IMR-90 (cell line): ENCODE measurements around the gene LGALS1. TPM values are rescaled to one million over a fixed set of nuclear protein-coding genes. Genes with fewer than 3 reads are reported as not detected.
A peak's percentile ranks its signal among the peaks of the same experiment; 100 is the strongest.

Experiments used
- ATAC-seq: fragments of 200-7000 bp; cut with Tn5 transposase; 2 replicates; pipeline ENCODE4 v1.9.1; 2020; ENCODE audit warnings: low read depth, mild to moderate bottlenecking, moderate library complexity
- BruUV-seq: library from RNA; stranded (reverse); fragments of 400-500 nt; replicated peaks from 2 replicates; lab custom pipeline; 2021; lab: Mats Ljungman, UMichigan
- CTCF ChIA-PET: fragments of 300-600 bp; formaldehyde crosslinking; extraction: SDS; loops from one replicate; lab custom pipeline; 2021; ENCODE audit warnings: antibody characterized with exemption; lab: Yijun Ruan, JAX
- POLR2A ChIA-PET: fragments of 300-600 bp; sonication (Branson Sonifier 250); formaldehyde crosslinking; loops from one replicate; lab custom pipeline; 2022; ENCODE audit warnings: antibody characterized with exemption; ENCODE audit not compliant: unreplicated experiment; lab: Charles Lee
- DNase-seq: peaks from one replicate; pipeline ENCODE4 v3.0.0; 2013
- H2AFZ ChIP-seq: replicated peaks from 2 replicates; pipeline ENCODE3; 2013; ENCODE audit warnings: low read length, mild to moderate bottlenecking; ENCODE audit not compliant: poor library complexity
- H2AK5ac ChIP-seq: 2 replicates; pipeline ENCODE4 v1.6.1; 2013; ENCODE audit warnings: low read depth, low read length, inconsistent platforms
- H2AK9ac ChIP-seq: replicated peaks from 2 replicates; pipeline ENCODE3; 2013; ENCODE audit warnings: mild to moderate bottlenecking, low read depth, low read length, moderate library complexity; ENCODE audit not compliant: poor library complexity
- H2BK120ac ChIP-seq: 2 replicates; pipeline ENCODE4 v1.6.1; 2013; ENCODE audit warnings: low read depth, low read length, inconsistent platforms
- H2BK15ac ChIP-seq: 3 replicates; pipeline ENCODE4 v1.6.1; 2013; ENCODE audit warnings: low read depth, low read length, inconsistent platforms
- H2BK20ac ChIP-seq: 2 replicates; pipeline ENCODE4 v1.6.1; 2013; ENCODE audit warnings: low read depth, mild to moderate bottlenecking, inconsistent platforms, low read length, moderate library complexity
- H2BK5ac ChIP-seq: 2 replicates; pipeline ENCODE4 v1.6.1; 2013; ENCODE audit warnings: mild to moderate bottlenecking, low read depth, low read length, inconsistent platforms; ENCODE audit not compliant: poor library complexity, severe bottlenecking
- H3K14ac ChIP-seq: replicated peaks from 2 replicates; pipeline ENCODE4 v1.6.1; 2013; ENCODE audit warnings: low read depth, low read length, inconsistent platforms
- H3K18ac ChIP-seq: 2 replicates; pipeline ENCODE4 v1.6.1; 2013; ENCODE audit warnings: low read depth, low read length, control low read depth
- H3K23ac ChIP-seq: 2 replicates; pipeline ENCODE4 v1.6.1; 2013; ENCODE audit warnings: low read depth, low read length, inconsistent platforms
- H3K27ac ChIP-seq: 2 replicates; pipeline ENCODE4 v1.5.1; 2013; ENCODE audit warnings: mild to moderate bottlenecking, control low read depth, low read length; ENCODE audit not compliant: insufficient read depth
- H3K27me3 ChIP-seq: 2 replicates; pipeline ENCODE4 v1.6.1; 2013; ENCODE audit warnings: low read length; ENCODE audit not compliant: control insufficient read depth, insufficient read depth
- H3K36me3 ChIP-seq: 2 replicates; pipeline ENCODE4 v1.6.1; 2013; ENCODE audit warnings: low read length, mixed read lengths; ENCODE audit not compliant: control insufficient read depth, insufficient read depth
- H3K4ac ChIP-seq: 2 replicates; pipeline ENCODE4 v1.6.1; 2013; ENCODE audit warnings: low read depth, low read length, inconsistent platforms
- H3K4me1 ChIP-seq: 2 replicates; pipeline ENCODE4 v1.6.1; 2013; ENCODE audit warnings: low read length, mixed read lengths; ENCODE audit not compliant: control insufficient read depth, insufficient read depth
- H3K4me2 ChIP-seq: 2 replicates; pipeline ENCODE4 v1.6.1; 2013; ENCODE audit warnings: low read depth, mild to moderate bottlenecking, control low read depth, low read length, moderate library complexity
- H3K4me3 ChIP-seq: 2 replicates; pipeline ENCODE4 v1.5.1; 2013; ENCODE audit warnings: low read depth, mild to moderate bottlenecking, control low read depth, low read length, moderate library complexity; ENCODE audit not compliant: insufficient read depth
- H3K56ac ChIP-seq: 2 replicates; pipeline ENCODE4 v1.6.1; 2013; ENCODE audit warnings: low read length, inconsistent platforms; ENCODE audit not compliant: insufficient read depth; ENCODE audit errors: extremely low read depth
- H3K79me1 ChIP-seq, 2 experiments: 2 replicates each; pipeline ENCODE4 v1.6.1; 2013; ENCODE audit warnings: low read length in 2 of 2, inconsistent platforms in 1 of 2, low read depth in 1 of 2
- H3K9ac ChIP-seq: 2 replicates; pipeline ENCODE4 v1.6.1; 2013; ENCODE audit warnings: low read depth, low read length, control low read depth
- H3K9me1 ChIP-seq: 2 replicates; pipeline ENCODE4 v1.6.1; 2013; ENCODE audit warnings: low read length, inconsistent platforms; ENCODE audit not compliant: insufficient read depth
- H3K9me3 ChIP-seq: 2 replicates; pipeline ENCODE4 v1.6.1; 2013; ENCODE audit warnings: low read length; ENCODE audit not compliant: control insufficient read depth, insufficient read depth
- H4K20me1 ChIP-seq: 2 replicates; pipeline ENCODE4 v1.6.1; 2013; ENCODE audit warnings: low read length, inconsistent platforms; ENCODE audit not compliant: insufficient read depth
- H4K5ac ChIP-seq: 2 replicates; pipeline ENCODE4 v1.6.1; 2013; ENCODE audit warnings: mild to moderate bottlenecking, low read depth, low read length, control low read depth
- H4K8ac ChIP-seq, 2 experiments: 2 replicates each; pipeline ENCODE4 v1.6.1; 2013; ENCODE audit warnings: low read depth in 2 of 2, low read length in 2 of 2, control low read depth in 1 of 2, inconsistent platforms in 1 of 2
- H4K91ac ChIP-seq: 2 replicates; pipeline ENCODE4 v1.6.1; 2013; ENCODE audit warnings: low read depth, low read length, inconsistent platforms; ENCODE audit not compliant: insufficient read depth
- CHD1 ChIP-seq: IDR thresholded peaks from 2 replicates; pipeline ENCODE4 v1.6.1; 2012; ENCODE audit warnings: low read depth, low read length, improper control_type of control experiment
- MXI1 ChIP-seq: IDR thresholded peaks from 2 replicates; pipeline ENCODE4 v1.6.1; 2012; ENCODE audit warnings: low read depth, mild to moderate bottlenecking, low read length, moderate library complexity, borderline replicate concordance
- RAD21 ChIP-seq: IDR thresholded peaks from 2 replicates; pipeline ENCODE4 v1.6.1; 2012; ENCODE audit warnings: low read length, improper control_type of control experiment
- RFX5 ChIP-seq: IDR thresholded peaks from 2 replicates; pipeline ENCODE4 v1.8.0; 2012; ENCODE audit warnings: low read depth, mild to moderate bottlenecking, low read length, moderate library complexity
- SMC3 ChIP-seq: fragments of 150-350 bp; IDR thresholded peaks from 2 replicates; pipeline ENCODE4 v1.6.1; 2016; ENCODE audit warnings: low read depth, mild to moderate bottlenecking, antibody characterized with exemption, low read length, moderate library complexity
- WGBS, 2 experiments: methylation state at CpG; one replicate each; pipeline versions ENCODE4 v1.1.5 to v1.1.7; 2013; ENCODE audit warnings: missing lambda C conversion rate in 2 of 2; ENCODE audit not compliant: insufficient read length in 1 of 2; ENCODE audit errors: extremely low coverage in 2 of 2; 5-methylcytosine and 5-hydroxymethylcytosine counted together
- dilution Hi-C: fragments of 300-500 bp; cut with HindIII; formaldehyde crosslinking; loops from one replicate; pipeline ENCODE4 v1.14.3; 2018; ENCODE audit warnings: low sequenced_read_pairs; ENCODE audit not compliant: unreplicated experiment
- in situ Hi-C: fragments of 300-500 bp; cut with MboI; formaldehyde crosslinking; loops from 3 replicates; pipeline ENCODE4 v1.14.3; 2019; ENCODE audit warnings: low sequenced_read_pairs, inconsistent platforms, mixed read lengths
- intact Hi-C: fragments of 100-400 bp; cut with micrococcal nuclease; formaldehyde crosslinking; loops from 2 replicates; pipeline ENCODE4 v1.10.0; 2022
- polyA plus RNA-seq, 3 experiments: library from polyadenylated mRNA; depleted of rRNA; stranded (reverse); fragments of >200 nt; gene quantifications; 2 replicates each; pipeline ENCODE4 v1.2.3, GENCODE V29; 2012; ENCODE audit warnings: low replicate concordance in 1 of 3
- total RNA-seq: library from RNA; depleted of rRNA; stranded (reverse); fragments of >200 nt; gene quantifications from 2 replicates; pipeline ENCODE4 v1.2.3, GENCODE V29; 2012

Gene LGALS1
- total and polyA plus RNA-seq, 2 of the 4 experiments (the other 2 are of a cell fraction) = 11,896 to 15,383 TPM

- H3K27ac ChIP-seq = no peak overlapping the region
- H3K9me3 ChIP-seq = no peaks in the 10 kb centered on the region
- ChIA-PET POLR2A (no interaction called here), CTCF (interaction anchor here (0.6 to 0.9 kb wide), 2 partner anchors 20 to 165 kb away, joined by 3 to 4 read pairs; no protein-coding TSS in a partner anchor)
- TF ChIP-seq CHD1 (no peak), RFX5 (no peak), MXI1 (no peak), RAD21 (no peak), SMC3 (no peak)
- no CpG with 5 or more reads among the region's 6 CpGs for WGBS, 2 experiments
- dilution Hi-C loops (no loop called here), in situ Hi-C loops (no loop called here), intact Hi-C loops (no loop called here)
- no peak overlapping the region for H2BK120ac ChIP-seq
- no peak overlapping the region for H4K91ac ChIP-seq
- peaks cover 3% of the 10 kb centered on the region; the same call in 1 of the 2 replicates for H3K4me1 ChIP-seq
- H2AFZ ChIP-seq = no peak overlapping the region
- H4K8ac ChIP-seq = no peak overlapping the region
- no peak overlapping the region for H4K5ac ChIP-seq
- DNase-seq (no peak), ATAC-seq (no peak)
- H2BK15ac ChIP-seq = no peak overlapping the region
- no TSS peak for BruUV-seq
- H3K4ac ChIP-seq = no peak overlapping the region
- H3K56ac ChIP-seq = no peak overlapping the region
- H2BK5ac ChIP-seq = no peak overlapping the region
- no peak overlapping the region for H3K14ac ChIP-seq
- no peak overlapping the region for H3K18ac ChIP-seq
- H2AK5ac ChIP-seq = no peak overlapping the region; the same call in 1 of the 2 replicates
- peaks cover 2% of the 10 kb centered on the region; the same call in 1 of the 2 replicates for H3K9me1 ChIP-seq
- no peak overlapping the region for H3K4me3 ChIP-seq
- H3K79me1 ChIP-seq = peaks cover 0 to 14% of the 10 kb centered on the region in 2 experiments; a peak in 2 of 4 replicates
- H3K9ac ChIP-seq = no peak overlapping the region
- no peak overlapping the region for H3K4me2 ChIP-seq
- H4K20me1 ChIP-seq = no peaks in the 10 kb centered on the region; the same call in 1 of the 2 replicates
- H3K23ac ChIP-seq = no peak overlapping the region
- H2AK9ac ChIP-seq = peak overlapping the region; percentile 33
- H3K27me3 ChIP-seq = no peaks in the 10 kb centered on the region
- no peak overlapping the region for H2BK20ac ChIP-seq
- peaks cover 53% of the 10 kb centered on the region; the same call in 1 of the 2 replicates for H3K36me3 ChIP-seq
These were observed 47.9 kb upstream of the LGALS1 start for GRCh38 chr22:37627545-37627944.
